Breast epithelium (tissue), 3 donors: Measurements from ENCODE around the gene GREB1L.

Experiments
- POLR2A ChIP-seq: fragments of 450-650 bp; IDR thresholded peaks from one replicate; pipeline ENCODE4 v1.6.1; 2016; ENCODE audit warnings: antibody characterized with exemption, mild to moderate bottlenecking, moderate library complexity
- TF ChIP-seq, protein P1 (sequence below), 3 donors: fragments of 450-650 bp; IDR thresholded peaks; one replicate each; pipeline ENCODE4 v1.5.1; 2016 to 2017; ENCODE audit warnings: antibody characterized with exemption in 3 of 3, mild to moderate bottlenecking in 3 of 3, moderate library complexity in 3 of 3

DNA sequence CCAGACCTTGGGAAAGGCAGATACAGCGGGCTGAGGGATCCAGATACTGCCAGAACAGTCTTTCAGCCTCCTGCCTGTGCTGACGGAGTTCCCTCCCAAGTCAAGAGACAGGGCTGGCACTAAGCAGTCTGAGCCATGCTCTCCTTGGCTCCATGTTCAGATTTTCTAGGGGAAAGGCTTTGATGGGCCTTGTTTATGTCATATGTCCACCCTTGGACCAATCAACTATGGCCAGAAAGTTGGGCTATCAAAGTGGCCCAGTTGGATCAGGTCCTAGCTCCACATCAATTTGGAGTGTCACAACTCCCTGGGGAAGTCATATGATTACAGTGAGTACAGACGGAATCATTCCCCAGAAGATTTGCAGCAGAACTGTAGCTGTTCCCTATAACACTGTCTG lies 152.0 kb downstream of the GREB1L start:
- TF ChIP-seq, protein P1, sequence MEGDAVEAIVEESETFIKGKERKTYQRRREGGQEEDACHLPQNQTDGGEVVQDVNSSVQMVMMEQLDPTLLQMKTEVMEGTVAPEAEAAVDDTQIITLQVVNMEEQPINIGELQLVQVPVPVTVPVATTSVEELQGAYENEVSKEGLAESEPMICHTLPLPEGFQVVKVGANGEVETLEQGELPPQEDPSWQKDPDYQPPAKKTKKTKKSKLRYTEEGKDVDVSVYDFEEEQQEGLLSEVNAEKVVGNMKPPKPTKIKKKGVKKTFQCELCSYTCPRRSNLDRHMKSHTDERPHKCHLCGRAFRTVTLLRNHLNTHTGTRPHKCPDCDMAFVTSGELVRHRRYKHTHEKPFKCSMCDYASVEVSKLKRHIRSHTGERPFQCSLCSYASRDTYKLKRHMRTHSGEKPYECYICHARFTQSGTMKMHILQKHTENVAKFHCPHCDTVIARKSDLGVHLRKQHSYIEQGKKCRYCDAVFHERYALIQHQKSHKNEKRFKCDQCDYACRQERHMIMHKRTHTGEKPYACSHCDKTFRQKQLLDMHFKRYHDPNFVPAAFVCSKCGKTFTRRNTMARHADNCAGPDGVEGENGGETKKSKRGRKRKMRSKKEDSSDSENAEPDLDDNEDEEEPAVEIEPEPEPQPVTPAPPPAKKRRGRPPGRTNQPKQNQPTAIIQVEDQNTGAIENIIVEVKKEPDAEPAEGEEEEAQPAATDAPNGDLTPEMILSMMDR (IDR thresholded peaks at IDR 0.05), result no peak
- no peak for TF ChIP-seq POLR2A
